HFFc6 (cell line): ENCODE results near the gene TXNRD1. TPM values are rescaled to one million over a fixed set of nuclear protein-coding genes. Genes with fewer than 3 reads are reported as not detected.

Source experiments
- DNase-seq: peaks from one replicate; pipeline ENCODE4 v3.0.0-alpha.2; 2018
- H3K27ac Mint-ChIP-seq: 2 replicates; pipeline ENCODE4 v1.8.0; 2020; ENCODE audit warnings: mild to moderate bottlenecking, mixed read lengths
- H3K27me3 Mint-ChIP-seq: 2 replicates; pipeline ENCODE4 v1.8.0; 2021; ENCODE audit warnings: mild to moderate bottlenecking, moderate library complexity, mixed read lengths; ENCODE audit not compliant: insufficient read depth
- H3K36me3 Mint-ChIP-seq: 2 replicates; pipeline ENCODE4 v1.8.0; 2021; ENCODE audit warnings: low read depth, mixed read lengths
- H3K4me1 Mint-ChIP-seq: 2 replicates; pipeline ENCODE4 v1.8.0; 2020; ENCODE audit warnings: low read depth, mixed read lengths
- H3K4me3 Mint-ChIP-seq: 2 replicates; pipeline ENCODE4 v1.8.0; 2020; ENCODE audit warnings: mild to moderate bottlenecking, moderate library complexity, mixed read lengths
- H3K9me3 Mint-ChIP-seq: 2 replicates; pipeline ENCODE4 v1.8.0; 2020; ENCODE audit warnings: mild to moderate bottlenecking, mixed read lengths
- total RNA-seq, 6 experiments: library from RNA; stranded (reverse); fragmentation: NEBNext Ultra II Directional; extraction: Animal tissue kit (Norgen Biotek cat#: 25700); gene quantifications; 2 replicates in 1 of 6; 3 replicates in 5 of 6; pipeline ENCODE4 v1.2.3, GENCODE V29; 2021
- TF ChIP-seq, protein P1 (sequence below): fragments of 200-600 bp; sonication (generic); IDR thresholded peaks from 2 replicates; pipeline ENCODE4 v1.5.0; 2021; ENCODE audit warnings: antibody characterized with exemption, mild to moderate bottlenecking

TXNRD1 gene
- total RNA-seq, 6 experiments from 2014 or later = 468 to 851 (median 784) TPM

DNA sequence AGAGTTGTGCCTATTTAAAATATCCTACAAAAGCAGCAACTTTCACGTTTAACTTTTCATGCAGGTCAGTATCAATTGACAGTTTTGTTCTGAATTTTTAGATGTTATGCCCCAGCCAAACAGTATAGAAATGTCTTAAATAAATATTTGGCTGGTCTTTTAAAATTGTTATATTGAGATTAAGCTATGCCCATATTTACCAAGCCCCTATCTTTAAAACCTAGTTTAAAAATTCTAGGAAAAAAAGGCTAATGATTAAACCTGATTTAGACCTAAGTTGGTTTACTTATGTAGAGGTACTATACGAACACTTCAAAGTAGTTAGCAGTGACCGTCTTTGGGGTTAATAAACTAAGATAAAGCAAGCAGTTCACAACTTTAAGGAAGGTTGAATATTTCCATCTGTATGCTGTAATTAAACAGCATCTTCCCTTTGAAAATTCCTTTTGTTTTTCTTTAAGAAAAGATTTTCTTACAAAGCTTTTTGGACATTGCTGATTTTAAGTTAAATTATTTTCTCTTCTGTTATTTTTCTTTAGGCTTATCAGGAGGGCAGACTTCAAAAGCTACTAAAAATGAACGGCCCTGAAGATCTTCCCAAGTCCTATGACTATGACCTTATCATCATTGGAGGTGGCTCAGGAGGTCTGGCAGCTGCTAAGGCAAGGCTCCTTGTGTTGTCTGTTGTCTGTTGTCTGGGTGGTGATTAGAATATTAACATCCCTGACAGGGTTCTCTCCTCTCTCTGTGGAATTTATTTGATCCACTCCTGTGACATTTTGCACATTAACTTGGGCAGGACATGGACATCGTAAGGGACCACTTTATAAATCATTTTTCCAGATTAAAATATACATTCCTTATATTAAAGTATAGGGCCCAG lies 95.4 kb downstream of the TXNRD1 start:
- peaks cover 65% of the 10 kb centered on the region for H3K36me3 Mint-ChIP-seq
- peaks cover 38% of the 10 kb centered on the region for H3K27me3 Mint-ChIP-seq
- H3K9me3 Mint-ChIP-seq = peaks cover 9% of the 10 kb centered on the region; the same call in 1 of the 2 replicates
- peak overlapping the region; percentile 56 for H3K4me3 Mint-ChIP-seq
- H3K4me1 Mint-ChIP-seq = peaks cover 66% of the 10 kb centered on the region
- DNase-seq = no peak
- H3K27ac Mint-ChIP-seq = peak overlapping the region; percentile 71
- TF ChIP-seq, protein P1, sequence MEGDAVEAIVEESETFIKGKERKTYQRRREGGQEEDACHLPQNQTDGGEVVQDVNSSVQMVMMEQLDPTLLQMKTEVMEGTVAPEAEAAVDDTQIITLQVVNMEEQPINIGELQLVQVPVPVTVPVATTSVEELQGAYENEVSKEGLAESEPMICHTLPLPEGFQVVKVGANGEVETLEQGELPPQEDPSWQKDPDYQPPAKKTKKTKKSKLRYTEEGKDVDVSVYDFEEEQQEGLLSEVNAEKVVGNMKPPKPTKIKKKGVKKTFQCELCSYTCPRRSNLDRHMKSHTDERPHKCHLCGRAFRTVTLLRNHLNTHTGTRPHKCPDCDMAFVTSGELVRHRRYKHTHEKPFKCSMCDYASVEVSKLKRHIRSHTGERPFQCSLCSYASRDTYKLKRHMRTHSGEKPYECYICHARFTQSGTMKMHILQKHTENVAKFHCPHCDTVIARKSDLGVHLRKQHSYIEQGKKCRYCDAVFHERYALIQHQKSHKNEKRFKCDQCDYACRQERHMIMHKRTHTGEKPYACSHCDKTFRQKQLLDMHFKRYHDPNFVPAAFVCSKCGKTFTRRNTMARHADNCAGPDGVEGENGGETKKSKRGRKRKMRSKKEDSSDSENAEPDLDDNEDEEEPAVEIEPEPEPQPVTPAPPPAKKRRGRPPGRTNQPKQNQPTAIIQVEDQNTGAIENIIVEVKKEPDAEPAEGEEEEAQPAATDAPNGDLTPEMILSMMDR = no peak

DNA sequence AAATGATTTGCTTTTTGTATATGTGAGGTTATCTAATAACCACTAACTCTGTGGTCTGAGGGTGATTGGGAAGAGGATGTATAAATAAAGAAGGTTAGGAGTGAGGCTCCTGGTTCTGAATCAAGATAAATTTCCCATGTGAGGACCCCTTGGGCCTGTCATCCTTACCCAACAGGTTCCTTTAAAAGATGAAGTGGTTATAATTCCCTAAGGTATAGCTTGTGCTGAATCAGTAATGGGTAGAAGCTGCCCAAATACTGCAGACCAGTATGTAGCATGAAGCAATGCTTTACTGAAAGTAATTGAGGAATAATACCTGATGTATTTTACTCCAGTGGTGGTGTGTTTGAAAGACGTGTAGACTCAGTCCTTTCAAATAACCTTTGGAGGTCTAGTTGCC lies 96.6 kb downstream of the TXNRD1 start:
- peaks cover 38% of the 10 kb centered on the region for H3K27me3 Mint-ChIP-seq
- H3K4me3 Mint-ChIP-seq = no peak overlapping the region
- TF ChIP-seq, protein P1 = no peak
- peaks cover 62% of the 10 kb centered on the region for H3K36me3 Mint-ChIP-seq
- no peak for DNase-seq
- peaks cover 9% of the 10 kb centered on the region; the same call in 1 of the 2 replicates for H3K9me3 Mint-ChIP-seq
- H3K27ac Mint-ChIP-seq = peak overlapping the region; percentile 56; the same call in 1 of the 2 replicates
- H3K4me1 Mint-ChIP-seq = peaks cover 55% of the 10 kb centered on the region

DNA sequence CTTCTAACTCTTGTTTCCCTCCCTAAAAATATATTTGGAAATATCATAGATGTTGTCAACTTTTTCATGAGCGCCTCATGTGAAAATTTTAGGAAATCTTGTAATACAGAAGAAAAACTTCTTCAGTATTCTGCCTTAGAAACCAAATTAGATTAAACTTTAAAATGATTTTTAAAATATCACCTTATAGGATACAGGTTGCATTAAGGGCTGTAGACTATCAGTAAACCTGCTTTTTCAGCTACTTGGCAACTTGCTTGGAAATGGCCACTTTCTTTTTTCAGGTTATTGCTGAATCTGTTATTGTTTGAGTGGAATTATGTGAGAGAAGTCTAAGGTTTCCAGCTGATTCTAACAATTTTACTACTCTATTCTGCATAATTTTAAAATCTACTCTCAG lies 97.1 kb downstream of the TXNRD1 start:
- peaks cover 51% of the 10 kb centered on the region for H3K4me1 Mint-ChIP-seq
- peaks cover 9% of the 10 kb centered on the region; the same call in 1 of the 2 replicates for H3K9me3 Mint-ChIP-seq
- DNase-seq = no peak
- H3K4me3 Mint-ChIP-seq = no peak overlapping the region
- peaks cover 36% of the 10 kb centered on the region for H3K27me3 Mint-ChIP-seq
- H3K27ac Mint-ChIP-seq = peak overlapping the region; percentile 56
- TF ChIP-seq, protein P1 = no peak
- peaks cover 59% of the 10 kb centered on the region for H3K36me3 Mint-ChIP-seq

DNA sequence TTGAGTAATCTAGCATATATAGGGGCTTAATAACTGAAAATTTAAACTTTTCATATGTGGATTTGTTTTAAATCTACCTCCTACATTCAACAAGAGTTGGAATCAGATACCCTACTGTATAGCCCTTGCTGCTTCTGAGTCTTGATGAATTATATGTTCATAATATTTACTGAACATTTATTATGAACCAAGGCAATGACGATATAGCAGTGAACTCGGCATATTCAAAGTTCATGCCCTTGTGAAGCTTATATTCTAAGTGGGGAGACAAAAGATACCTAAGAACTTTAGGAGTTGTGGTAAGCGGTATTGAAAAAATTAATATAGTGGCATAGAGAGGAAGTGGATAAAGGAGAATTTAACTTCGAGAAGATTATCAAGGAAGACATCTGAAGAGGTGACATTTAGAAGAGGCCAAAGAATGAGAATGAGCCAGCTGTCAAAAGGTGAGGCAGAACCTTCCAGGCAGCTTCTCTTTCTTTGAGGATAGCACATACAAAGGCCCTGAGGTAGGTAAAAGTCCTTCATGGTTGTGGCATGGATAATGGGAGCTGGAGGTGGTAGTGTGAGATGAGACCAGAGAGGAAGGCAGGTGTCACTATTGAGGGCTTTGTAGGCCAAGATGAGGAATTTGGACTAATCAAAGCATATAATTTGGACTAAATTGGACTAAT lies 98.1 kb downstream of the TXNRD1 start:
- H3K4me3 Mint-ChIP-seq = peak overlapping the region; percentile 46; the same call in 1 of the 2 replicates
- peaks cover 50% of the 10 kb centered on the region for H3K4me1 Mint-ChIP-seq
- peaks cover 67% of the 10 kb centered on the region for H3K36me3 Mint-ChIP-seq
- H3K27ac Mint-ChIP-seq = peak overlapping the region; percentile 80
- DNase-seq = no peak
- H3K27me3 Mint-ChIP-seq = peaks cover 32% of the 10 kb centered on the region
- TF ChIP-seq, protein P1 = no peak
- H3K9me3 Mint-ChIP-seq = peaks cover 9% of the 10 kb centered on the region; the same call in 1 of the 2 replicates

DNA sequence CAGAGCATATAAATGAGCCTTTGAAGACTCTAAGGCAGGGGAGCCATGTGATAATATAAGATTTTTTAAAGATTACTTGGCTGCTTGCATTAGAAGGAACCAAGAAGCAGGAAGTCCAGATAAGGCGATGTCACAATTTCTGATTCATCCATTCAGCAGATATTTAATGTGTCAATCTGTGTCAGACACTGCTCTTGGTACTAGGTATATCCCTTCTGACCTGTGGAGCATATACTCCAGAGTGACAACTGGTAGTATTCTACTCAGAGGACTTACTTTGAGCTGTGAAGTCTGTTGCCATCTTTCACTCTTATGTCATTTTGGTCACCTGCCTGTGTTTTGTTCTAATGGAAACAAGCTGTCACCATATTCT lies 98.6 kb downstream of the TXNRD1 start:
- H3K4me3 Mint-ChIP-seq = no peak overlapping the region; the same call in 1 of the 2 replicates
- DNase-seq = no peak
- H3K9me3 Mint-ChIP-seq = peaks cover 9% of the 10 kb centered on the region; the same call in 1 of the 2 replicates
- H3K27ac Mint-ChIP-seq = peak overlapping the region; percentile 80
- H3K27me3 Mint-ChIP-seq = peaks cover 32% of the 10 kb centered on the region
- H3K36me3 Mint-ChIP-seq = peaks cover 70% of the 10 kb centered on the region
- peaks cover 48% of the 10 kb centered on the region for H3K4me1 Mint-ChIP-seq
- TF ChIP-seq, protein P1 = no peak
